HK-2 (cell line): ENCODE measurements around the gene APOBEC4.

Experiments
- DNase-seq: peaks from one replicate; pipeline ENCODE4 v3.0.0-alpha.2; 2018; ENCODE audit not compliant: unreplicated experiment

APOBEC4 gene

GRCh38 chr1:183674886-183675285 is 21.8 kb upstream of the APOBEC4 start:
- no peak for DNase-seq

- DNase-seq = no peak
Observed at GRCh38 chr1:183674339-183674738, 21.2 kb upstream of the APOBEC4 start.

GRCh38 chr1:183673605-183674323 is 20.6 kb upstream of the APOBEC4 start:
- no peak for DNase-seq

- DNase-seq = no peak
Observed at GRCh38 chr1:183670169-183670568, 17.1 kb upstream of the APOBEC4 start.

GRCh38 chr1:183656355-183656754 is 3.2 kb upstream of the APOBEC4 start:
- DNase-seq = no peak

- peak; percentile 75 for DNase-seq
Observed at GRCh38 chr1:183655562-183656075, 2.5 kb upstream of the APOBEC4 start.

GRCh38 chr1:183654706-183655105 is 1.6 kb upstream of the APOBEC4 start:
- DNase-seq = no peak

GRCh38 chr1:183653876-183654451 is 848 bp upstream of the APOBEC4 start:
- DNase-seq = no peak

- no peak for DNase-seq
Observed at GRCh38 chr1:183653462-183653794, 312 bp upstream of the APOBEC4 start.

- DNase-seq = no peak
Observed at GRCh38 chr1:183652107-183652506, 1.0 kb downstream of the APOBEC4 start.

GRCh38 chr1:183651612-183652011 is 1.5 kb downstream of the APOBEC4 start:
- DNase-seq = no peak

- DNase-seq = no peak
Observed at GRCh38 chr1:183648042-183648441, 5.1 kb downstream of the APOBEC4 start.

- DNase-seq = no peak
Observed at GRCh38 chr1:183646776-183647175, 6.3 kb downstream of the APOBEC4 start.

GRCh38 chr1:183645531-183645930 is 7.6 kb downstream of the APOBEC4 start:
- DNase-seq = no peak

GRCh38 chr1:183642166-183642565 is 10.9 kb downstream of the APOBEC4 start:
- no peak for DNase-seq

GRCh38 chr1:183640193-183640592 is 12.9 kb downstream of the APOBEC4 start:
- no peak for DNase-seq

- no peak for DNase-seq
Observed at GRCh38 chr1:183638649-183639387, 14.3 kb downstream of the APOBEC4 start.

- DNase-seq = no peak
Observed at GRCh38 chr1:183636783-183637182, 16.3 kb downstream of the APOBEC4 start.

GRCh38 chr1:183636334-183636682 is 16.8 kb downstream of the APOBEC4 start:
- no peak for DNase-seq

- DNase-seq = peak; percentile 98
Observed at GRCh38 chr1:183635606-183636333, 17.3 kb downstream of the APOBEC4 start, which contains the start of gene ARPC5. TSS of gene ARPC5 (minus strand) at chr1:183635783. CDS start at chr1:183635659, 124 bp downstream.

- DNase-seq = peak; percentile 62
Observed at GRCh38 chr1:183635099-183635605, 18.0 kb downstream of the APOBEC4 start.
